SKM-1 treated with dmso at 0.1 percent for 144 hours (cell line): Measurements from ENCODE around the gene PCYT2.

Experiments used
- DNase-seq: peaks from one replicate; lab custom pipeline; 2025; ENCODE audit not compliant: unreplicated experiment; lab: John Stamatoyannopoulos, UW

The PCYT2 gene

DNA sequence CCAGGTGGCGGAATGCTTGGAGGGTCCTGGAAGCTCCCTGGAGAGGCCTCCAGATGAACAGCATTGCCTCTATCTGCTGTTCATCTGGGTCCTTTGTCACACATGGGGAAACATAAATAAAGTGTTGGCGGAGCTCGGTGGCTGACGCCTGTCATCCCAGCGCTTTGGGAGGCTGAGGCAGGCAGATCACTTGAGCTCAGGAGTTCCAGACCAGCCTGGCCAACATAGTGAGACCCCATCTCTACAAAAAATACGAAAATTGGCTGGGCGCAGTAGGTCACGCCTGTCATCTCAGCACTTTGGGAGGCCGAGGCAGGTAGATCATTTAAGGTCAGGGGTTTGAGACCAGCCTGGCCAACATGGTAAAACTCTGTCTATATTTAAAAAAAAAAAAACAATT lies 33.7 kb upstream of the PCYT2 start:
- no peak for DNase-seq

GRCh38 chr17:81942167-81942553 lies 31.0 kb upstream of the PCYT2 start:
- no peak for DNase-seq

GRCh38 chr17:81941484-81942166 lies 30.4 kb upstream of the PCYT2 start:
- no peak for DNase-seq

- no peak for DNase-seq
Measured at GRCh38 chr17:81940538-81941483, 29.6 kb upstream of the PCYT2 start.

DNA sequence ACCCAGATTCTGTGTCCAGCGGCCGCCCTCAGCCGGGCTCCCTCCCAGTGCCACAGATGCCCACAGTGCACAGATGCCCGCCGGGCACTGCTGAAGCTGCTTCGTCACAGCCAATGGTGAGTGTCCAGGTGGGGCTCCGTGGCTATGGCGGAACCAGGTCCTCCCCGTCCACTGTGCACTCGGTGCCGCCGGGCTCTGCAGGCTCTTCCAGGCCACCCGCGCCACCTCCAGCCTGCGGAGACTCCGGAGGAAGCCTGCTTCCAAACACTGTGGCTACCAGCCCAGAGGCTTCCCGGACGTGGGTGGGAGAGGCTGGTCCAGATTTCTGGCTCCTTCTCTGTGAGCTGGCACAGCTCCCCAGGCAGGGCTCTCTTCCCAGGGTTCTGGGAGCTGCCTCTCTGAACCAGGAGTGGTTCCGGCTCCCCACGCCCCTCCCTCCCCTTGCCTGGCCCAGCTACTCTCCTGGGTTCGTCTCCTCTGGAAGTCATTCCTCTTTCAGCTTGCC lies 28.7 kb upstream of the PCYT2 start:
- no peak for DNase-seq

GRCh38 chr17:81939218-81939617 lies 28.0 kb upstream of the PCYT2 start:
- no peak for DNase-seq

DNA sequence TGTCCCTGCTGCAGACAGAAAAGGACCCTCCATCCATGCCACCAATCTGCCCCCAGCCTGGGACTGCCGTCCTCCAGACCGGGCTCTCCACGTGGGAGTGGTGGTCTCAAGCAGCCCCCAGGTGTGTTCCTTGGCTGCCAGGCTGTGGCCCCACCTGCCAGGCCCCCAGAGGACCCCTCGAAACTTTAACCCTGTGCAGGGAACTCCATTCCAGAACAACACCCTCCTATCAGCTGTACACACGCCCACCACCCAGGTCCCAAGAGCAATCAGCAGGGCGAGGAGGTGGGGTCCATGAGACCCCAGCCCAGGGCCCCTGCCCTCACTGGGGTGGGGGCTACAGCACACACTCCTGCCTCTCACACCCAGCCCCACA lies 24.5 kb upstream of the PCYT2 start:
- DNase-seq: no peak

- DNase-seq: no peak
Measured at GRCh38 chr17:81934850-81935708, 23.9 kb upstream of the PCYT2 start.

DNA sequence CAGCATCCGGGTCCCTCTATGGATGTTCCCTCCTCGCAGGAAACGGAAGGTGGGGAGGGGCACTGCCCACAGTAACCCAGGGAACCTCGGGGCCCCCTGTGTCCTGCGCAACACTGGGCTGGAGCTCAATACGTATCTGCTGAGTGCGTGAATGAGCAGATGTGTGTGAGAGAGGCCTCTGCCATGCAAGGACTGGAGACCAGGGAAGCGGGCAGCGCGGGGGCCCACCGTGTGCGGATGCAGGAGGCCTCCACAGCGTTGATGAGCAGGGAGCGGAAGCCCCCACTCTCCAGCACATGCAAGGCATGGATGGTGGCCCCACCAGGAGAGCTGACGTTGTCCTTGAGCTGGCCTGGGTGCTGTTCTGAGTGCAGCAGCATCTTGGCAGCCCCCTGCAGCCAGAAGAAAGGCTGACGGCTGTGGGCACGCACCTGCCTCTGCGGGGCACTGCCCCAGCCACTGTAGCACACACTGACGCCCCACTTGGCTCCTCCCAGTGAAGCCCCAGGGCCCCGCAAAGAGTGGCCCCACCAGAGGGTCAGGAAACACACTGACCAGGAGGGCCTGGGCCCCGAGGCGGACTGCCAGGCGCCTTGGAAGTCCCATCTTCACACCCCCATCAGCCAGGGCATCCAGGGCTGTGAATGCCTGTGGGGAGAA lies 23.0 kb upstream of the PCYT2 start:
- DNase-seq: no peak

DNA sequence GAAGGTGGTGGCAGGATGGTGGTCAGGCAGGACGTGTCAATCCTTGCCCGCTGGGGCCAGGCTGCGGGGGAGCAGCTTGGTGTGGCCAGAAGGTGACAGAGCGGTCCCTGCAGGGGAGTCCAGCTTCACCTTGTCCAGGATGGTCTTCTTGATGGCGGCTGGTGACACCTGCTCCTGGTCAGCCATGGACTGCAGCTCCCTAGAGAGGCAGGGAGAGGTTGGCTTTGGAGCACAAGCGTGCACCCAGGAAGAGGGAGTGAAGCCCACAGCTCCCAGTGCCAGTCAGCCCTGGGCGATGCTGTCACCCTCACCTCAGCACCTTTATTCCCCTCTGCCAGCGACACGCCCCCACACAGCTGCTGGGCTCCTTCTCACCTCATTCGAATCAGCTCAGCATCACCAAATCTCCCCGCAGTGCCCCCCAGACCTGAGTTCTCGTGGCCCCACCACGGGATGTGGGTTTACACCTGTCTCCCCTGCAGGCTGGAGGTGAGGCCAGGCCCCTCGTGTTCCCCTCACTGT lies 22.0 kb upstream of the PCYT2 start:
- DNase-seq: no peak

DNA sequence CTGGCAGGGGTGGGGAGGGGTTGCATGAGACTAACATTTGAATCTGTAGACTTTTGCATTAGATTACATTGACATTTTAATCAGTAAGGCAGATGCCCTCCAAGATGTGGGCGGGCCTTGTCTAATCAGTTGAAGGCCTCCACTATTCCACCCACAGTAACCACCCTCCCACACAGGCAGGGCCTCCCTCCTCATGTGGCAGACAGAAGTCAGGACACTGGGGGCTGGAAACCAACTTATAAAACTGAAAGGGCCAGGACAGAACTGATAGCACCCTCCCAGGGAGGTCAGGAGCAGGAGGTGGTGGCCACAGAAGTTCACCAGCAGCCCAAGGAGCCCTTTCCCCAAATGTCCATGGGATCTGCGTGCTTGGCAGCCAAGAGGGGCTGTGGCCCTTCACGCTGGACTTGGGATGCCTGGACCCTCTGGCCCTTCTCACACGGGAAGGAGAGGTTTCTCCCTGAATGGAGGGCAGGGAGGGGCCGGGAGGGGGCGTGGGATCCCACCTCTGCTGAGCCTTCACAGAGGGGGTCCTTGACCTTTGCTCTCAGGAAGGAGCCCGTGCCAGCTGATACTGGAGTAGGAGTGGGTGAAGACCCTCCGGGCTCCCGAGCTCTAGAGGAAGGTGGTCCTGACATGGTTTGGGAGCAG lies 21.3 kb upstream of the PCYT2 start:
- DNase-seq: no peak

DNA sequence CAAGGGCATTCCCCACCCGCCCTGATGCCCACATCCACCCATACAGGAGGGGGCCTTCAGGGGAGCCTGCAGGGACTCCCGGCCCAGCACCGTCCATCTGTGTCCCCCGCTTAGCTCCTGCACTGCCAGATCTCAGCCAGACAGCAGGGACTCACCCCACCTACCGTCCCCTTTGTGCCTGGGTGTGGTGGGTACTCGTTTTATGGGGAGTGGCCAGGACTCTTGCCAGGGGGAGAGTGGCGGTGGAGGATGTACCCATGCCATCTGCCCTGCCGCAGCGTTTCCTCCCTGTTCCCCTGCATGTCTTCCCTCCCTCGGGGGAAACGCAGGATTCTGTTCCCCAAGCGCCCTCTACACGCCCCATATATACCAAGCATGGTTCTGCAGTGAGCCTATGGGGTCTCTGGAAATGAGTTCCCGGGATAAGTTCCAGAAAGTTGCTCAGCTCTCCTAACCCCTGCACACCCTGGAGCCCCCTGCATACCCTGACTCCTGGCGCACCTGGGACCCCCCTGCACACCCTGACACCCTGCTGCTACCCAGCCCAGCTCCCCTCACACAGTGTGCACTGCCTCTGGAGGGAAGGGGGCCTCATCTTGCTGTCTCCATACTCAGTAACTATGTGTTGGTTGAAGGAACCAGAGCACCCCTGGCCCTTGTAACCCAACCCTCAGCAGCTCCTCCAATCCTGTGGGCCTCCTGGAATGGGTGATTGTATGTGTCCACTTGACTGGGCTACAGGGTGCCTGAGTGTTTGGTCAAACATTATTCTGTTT lies 20.5 kb upstream of the PCYT2 start:
- no peak for DNase-seq

DNA sequence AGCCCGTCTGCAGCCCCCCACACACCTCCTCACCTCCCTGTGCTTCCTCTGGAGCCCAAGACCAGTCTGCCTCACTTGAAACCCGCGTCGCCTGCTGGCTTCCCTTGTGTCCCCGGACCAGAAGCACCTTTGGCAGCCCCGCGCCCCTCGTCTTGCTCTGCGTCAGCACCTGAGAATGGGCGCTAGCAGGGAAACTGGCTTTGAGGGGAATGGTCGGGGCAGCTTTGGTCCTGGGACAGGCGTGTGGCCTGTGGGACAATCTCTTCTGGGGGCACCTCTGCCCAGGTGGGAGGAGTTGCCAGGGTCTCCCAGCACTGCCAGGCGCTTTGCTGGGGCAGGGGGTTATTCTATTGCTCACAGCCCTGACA lies 20.0 kb upstream of the PCYT2 start:
- DNase-seq: no peak

GRCh38 chr17:81930142-81931125 lies 19.2 kb upstream of the PCYT2 start:
- no peak for DNase-seq

- no peak for DNase-seq
Measured at GRCh38 chr17:81929253-81930141, 18.3 kb upstream of the PCYT2 start.

DNA sequence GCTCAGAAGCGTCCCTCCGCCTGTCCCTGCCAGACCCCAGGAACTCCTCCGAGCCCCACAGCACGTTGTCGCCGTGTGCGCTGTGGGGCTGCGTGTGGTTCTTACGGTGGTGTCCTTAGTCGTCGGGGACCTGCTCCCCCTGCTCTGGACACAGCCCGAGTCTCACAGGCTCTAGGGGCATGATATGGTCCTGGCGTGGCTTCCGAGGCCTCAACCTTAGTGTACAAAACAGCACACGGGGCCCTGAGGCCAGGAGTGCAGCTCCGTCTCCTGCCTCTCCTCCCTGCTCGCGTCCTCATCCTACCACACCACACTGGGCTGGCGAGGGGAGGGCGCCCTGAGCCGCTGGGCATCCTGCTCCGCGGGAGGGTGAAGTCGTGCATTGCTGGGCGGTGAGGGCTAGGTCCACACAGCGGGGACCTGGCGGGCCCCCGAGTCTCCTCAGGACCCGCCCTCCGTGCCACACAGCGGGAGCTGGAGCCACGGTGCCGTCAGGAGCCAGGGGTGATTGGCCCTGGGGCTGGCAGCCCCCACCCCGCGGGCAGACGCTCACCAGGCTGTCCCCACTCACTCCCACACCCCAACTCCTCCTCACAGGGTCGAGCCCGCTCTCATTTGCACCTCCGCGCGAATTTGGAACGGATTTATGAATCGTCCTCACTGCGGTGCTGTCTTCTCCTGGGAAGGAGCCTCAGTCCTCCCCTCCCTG lies 17.5 kb upstream of the PCYT2 start:
- DNase-seq: no peak
